Duodenal mucosa (tissue), 2 donors: ENCODE measurements around the gene NECAB3.
"Not testable (repeated sequence)": the region's sequence is repeated elsewhere in the genome, so short reads cannot be mapped to it uniquely, and the experiment has no call there.

Experiments used
- H3K27ac ChIP-seq: one replicate; pipeline ENCODE4 v1.7.0; 2013; ENCODE audit warnings: low read depth, low read length
- H3K27me3 ChIP-seq, 2 donors: one replicate each; pipeline ENCODE4 v1.7.0; 2013; ENCODE audit warnings: low read length in 2 of 2, control low read depth in 1 of 2; ENCODE audit not compliant: insufficient read depth in 2 of 2, control insufficient read depth in 1 of 2
- H3K36me3 ChIP-seq, 2 donors: one replicate each; pipeline ENCODE4 v1.7.0; 2013; ENCODE audit warnings: low read length in 2 of 2, control low read depth in 1 of 2; ENCODE audit not compliant: insufficient read depth in 2 of 2, control insufficient read depth in 1 of 2
- H3K4me1 ChIP-seq, 2 donors: one replicate each; pipeline ENCODE4 v1.7.0; 2013; ENCODE audit warnings: low read length in 2 of 2, control low read depth in 1 of 2; ENCODE audit not compliant: insufficient read depth in 2 of 2, control insufficient read depth in 1 of 2
- H3K4me3 ChIP-seq, 2 donors: one replicate each; pipeline ENCODE4 v1.7.0; 2013; ENCODE audit warnings: low read length in 2 of 2, low read depth in 1 of 2
- H3K9ac ChIP-seq, 2 donors: one replicate each; pipeline ENCODE4 v1.7.0; 2013; ENCODE audit warnings: low read length in 2 of 2, low read depth in 1 of 2
- H3K9me3 ChIP-seq, 2 donors: one replicate each; pipeline ENCODE4 v1.7.0; 2013; ENCODE audit warnings: low read length in 2 of 2, control low read depth in 1 of 2; ENCODE audit not compliant: control insufficient read depth in 1 of 2

NECAB3 gene

DNA sequence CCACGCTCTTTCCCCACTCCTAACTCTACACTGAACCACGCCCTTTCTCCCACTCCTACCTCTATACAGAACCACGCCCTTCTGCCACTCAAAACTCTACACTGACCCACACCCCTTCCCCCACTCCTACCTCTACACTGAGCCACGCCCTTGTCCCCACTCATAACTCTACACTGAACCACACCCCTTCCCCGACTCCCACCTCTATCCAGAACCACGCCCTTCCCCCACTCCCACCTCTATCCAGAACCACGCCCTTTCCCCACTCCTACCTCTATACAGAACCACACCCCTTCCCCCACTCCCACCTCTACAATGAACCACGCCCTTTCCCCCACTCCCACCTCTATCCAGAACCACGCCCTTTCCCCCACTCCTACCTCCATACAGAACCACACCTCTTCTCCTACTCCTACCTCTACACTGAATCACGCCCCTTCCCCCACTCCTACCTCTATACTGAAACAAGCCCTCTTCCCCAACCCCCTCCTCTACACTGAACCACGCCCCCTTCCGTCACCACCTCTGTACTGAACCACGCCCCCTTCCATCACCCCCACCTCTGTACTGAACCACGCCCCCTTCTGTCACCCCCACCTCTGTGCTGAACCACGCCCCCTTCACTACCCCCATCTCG lies 35.8 kb upstream of the NECAB3 start:
- Histone ChIP-seq H3K27ac (no peak overlapping the region), H3K9ac (no peak overlapping the region), H3K36me3 (peaks cover 14 to 46% of the 10 kb centered on the region in 2 donors), H3K9me3 (no peaks in the 10 kb centered on the region), H3K27me3 (no peaks in the 10 kb centered on the region), H3K4me1 (peaks cover 7 to 15% of the 10 kb centered on the region in 2 donors), H3K4me3 (no peak overlapping the region)

DNA sequence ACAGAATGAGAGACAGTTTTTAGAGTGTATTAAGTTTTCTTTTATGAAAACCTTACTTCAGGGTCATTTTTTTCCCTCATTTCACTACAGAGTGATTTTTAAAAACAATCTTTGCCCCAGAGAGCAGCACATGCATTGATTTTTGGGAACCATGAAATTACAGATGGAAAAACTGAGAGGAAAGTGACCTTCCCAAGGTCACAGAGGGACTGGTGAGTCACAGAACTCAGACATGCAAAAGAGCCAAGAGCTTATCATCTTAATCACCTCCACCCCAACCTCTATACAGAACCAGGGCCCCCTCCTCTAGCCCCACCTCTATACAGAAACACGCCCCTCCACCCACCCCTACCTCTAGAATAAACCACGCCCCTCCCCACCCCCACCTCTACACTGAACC lies 35.2 kb upstream of the NECAB3 start:
- no peaks in the 10 kb centered on the region for H3K27me3 ChIP-seq
- H3K4me3 ChIP-seq, result no peak overlapping the region
- H3K4me1 ChIP-seq, result peaks cover 7 to 15% of the 10 kb centered on the region in 2 donors
- H3K9me3 ChIP-seq, result no peaks in the 10 kb centered on the region
- peaks cover 14 to 43% of the 10 kb centered on the region in 2 donors for H3K36me3 ChIP-seq
- no peak overlapping the region for H3K9ac ChIP-seq
- no peak overlapping the region for H3K27ac ChIP-seq

GRCh38 chr20:33707668-33708067 lies 33.4 kb upstream of the NECAB3 start:
- no peaks in the 10 kb centered on the region for H3K9me3 ChIP-seq
- peaks cover 14 to 28% of the 10 kb centered on the region in 2 donors for H3K36me3 ChIP-seq
- H3K27me3 ChIP-seq, result no peaks in the 10 kb centered on the region
- H3K27ac ChIP-seq, result no peak overlapping the region
- no peak overlapping the region for H3K4me3 ChIP-seq
- no peak overlapping the region for H3K9ac ChIP-seq
- H3K4me1 ChIP-seq, result peaks cover 7 to 15% of the 10 kb centered on the region in 2 donors

DNA sequence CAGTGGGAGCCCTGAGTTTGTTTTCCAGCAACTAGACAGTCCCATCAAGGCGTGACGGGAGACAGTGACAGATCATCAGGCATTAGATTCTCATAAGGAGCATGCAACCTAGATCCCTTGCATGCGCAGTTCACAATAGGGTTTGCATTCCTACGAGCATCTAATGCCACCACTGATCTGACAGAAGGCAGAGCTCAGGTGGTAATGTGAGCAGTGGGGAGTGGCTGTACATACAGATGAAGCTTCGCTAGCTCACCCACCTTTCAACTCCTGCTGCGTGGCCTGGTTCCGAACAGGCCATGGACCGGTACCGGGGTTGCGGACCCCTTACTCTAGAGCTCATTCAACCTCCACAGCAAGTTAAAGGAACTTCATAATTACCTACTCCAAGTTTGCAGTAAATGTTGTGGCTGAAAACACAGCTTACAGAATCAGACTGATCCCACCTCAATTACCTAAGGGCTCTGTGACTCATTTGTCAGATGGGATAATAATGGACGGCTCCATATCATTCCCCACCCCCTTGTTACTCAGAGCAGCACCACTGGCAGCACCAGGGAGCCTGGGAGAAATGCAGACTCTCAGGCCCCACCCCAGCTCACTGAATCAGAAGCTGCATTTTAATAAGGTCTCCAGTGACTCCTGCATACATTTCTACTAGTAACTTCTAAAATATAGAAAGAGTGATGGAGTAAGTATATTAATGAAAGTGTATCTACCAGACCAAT lies 30.1 kb upstream of the NECAB3 start:
- Histone ChIP-seq H3K27me3 (no peaks in the 10 kb centered on the region), H3K9me3 (no peaks in the 10 kb centered on the region), H3K36me3 (peaks cover 3 to 7% of the 10 kb centered on the region in 2 donors), H3K9ac (no peak overlapping the region), H3K4me1 (no peaks in the 10 kb centered on the region), H3K4me3 (no peak overlapping the region), H3K27ac (no peak overlapping the region)

GRCh38 chr20:33703498-33704137 lies 29.4 kb upstream of the NECAB3 start:
- H3K4me3 ChIP-seq, result no peak overlapping the region
- peaks cover 3 to 7% of the 10 kb centered on the region in 2 donors for H3K36me3 ChIP-seq
- H3K4me1 ChIP-seq, result no peaks in the 10 kb centered on the region
- H3K27me3 ChIP-seq, result no peaks in the 10 kb centered on the region
- no peak overlapping the region for H3K27ac ChIP-seq
- H3K9ac ChIP-seq, result no peak overlapping the region
- H3K9me3 ChIP-seq, result no peaks in the 10 kb centered on the region

- H3K27me3 ChIP-seq, result no peaks in the 10 kb centered on the region
- H3K9ac ChIP-seq, result no peak overlapping the region
- H3K27ac ChIP-seq, result no peak overlapping the region
- no peaks in the 10 kb centered on the region for H3K4me1 ChIP-seq
- no peak overlapping the region for H3K4me3 ChIP-seq
- no peaks in the 10 kb centered on the region for H3K9me3 ChIP-seq
- H3K36me3 ChIP-seq, result peaks cover 3 to 7% of the 10 kb centered on the region in 2 donors
Observed at GRCh38 chr20:33702861-33703260, 28.6 kb upstream of the NECAB3 start.

DNA sequence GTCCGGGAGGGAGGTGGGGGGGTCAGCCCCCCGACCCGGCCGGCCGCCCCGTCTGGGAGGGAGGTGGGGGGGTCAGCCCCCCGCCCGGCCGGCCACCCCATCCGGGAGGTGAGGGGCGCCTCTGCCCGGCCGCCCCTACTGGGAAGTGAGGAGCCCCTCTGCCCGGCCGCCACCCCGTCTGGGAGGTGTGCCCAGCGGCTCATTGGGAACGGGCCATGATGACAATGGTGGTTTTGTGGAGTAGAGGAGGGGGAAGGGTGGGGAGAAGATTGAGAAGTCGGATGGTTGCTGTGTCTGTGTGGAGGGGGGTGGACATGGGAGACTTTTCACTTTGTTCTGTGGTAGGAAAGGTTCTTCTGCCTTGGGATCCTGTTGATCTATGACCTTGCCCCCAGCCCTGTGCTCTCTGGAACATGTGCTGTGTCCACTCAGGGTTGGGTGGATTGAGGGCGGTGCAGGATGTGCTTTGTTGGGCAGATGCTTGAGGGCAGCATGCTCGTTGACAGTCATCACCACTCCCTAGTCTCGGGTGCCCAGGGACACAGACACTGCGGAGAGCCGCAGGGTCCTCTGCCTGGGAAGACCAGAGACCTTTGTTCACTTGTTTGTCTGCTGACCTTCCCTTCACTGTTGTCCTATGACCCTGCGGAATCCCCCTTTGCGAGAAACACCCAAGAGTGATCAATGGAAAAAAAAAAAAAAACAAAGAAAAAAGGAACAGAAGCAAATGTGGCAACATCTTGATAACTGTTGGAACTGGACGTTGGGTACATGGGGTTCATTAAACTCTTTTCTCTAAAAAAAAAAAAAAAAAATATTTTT lies 27.6 kb upstream of the NECAB3 start:
- Histone ChIP-seq H3K27me3 (no peaks in the 10 kb centered on the region), H3K27ac (no peak overlapping the region), H3K9ac (no peak overlapping the region), H3K36me3 (no peaks in the 10 kb centered on the region), H3K9me3 (no peaks in the 10 kb centered on the region), H3K4me1 (no peaks in the 10 kb centered on the region), H3K4me3 (no peak overlapping the region)

- H3K9me3 ChIP-seq, H3K36me3 ChIP-seq, H3K4me3 ChIP-seq, H3K9ac ChIP-seq, H3K4me1 ChIP-seq, H3K27ac ChIP-seq, H3K27me3 ChIP-seq: not testable (repeated sequence)
Observed at GRCh38 chr20:33700696-33701441, 26.6 kb upstream of the NECAB3 start.

DNA sequence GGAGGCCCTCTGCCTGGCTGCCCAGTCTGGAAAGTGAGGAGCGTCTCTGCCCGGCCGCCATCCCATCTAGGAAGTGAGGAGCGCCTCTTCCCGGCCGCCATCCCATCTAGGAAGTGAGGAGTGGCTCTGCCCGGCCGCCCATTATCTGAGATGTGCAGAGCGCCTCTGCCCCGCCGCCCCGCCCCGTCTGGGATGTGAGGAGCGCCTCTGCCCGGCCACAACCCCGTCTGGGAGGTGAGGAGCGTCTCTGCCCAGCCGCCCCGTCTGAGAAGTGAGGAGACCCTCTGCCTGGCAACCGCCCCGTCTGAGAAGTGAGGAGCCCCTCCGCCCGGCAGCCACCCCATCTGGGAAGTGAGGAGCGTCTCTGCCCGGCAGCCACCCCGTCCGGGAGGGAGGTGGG lies 24.7 kb upstream of the NECAB3 start:
- not testable (repeated sequence) for H3K4me3 ChIP-seq, H3K36me3 ChIP-seq, H3K9ac ChIP-seq, H3K9me3 ChIP-seq, H3K27ac ChIP-seq, H3K27me3 ChIP-seq, H3K4me1 ChIP-seq
